ENCODE data around the gene TIMP1. TPM values are rescaled to one million over a fixed set of nuclear protein-coding genes. Genes with fewer than 3 reads are reported as not detected.
"Not testable (repeated sequence)": the region's sequence is repeated elsewhere in the genome, so short reads cannot be mapped to it uniquely, and the experiment has no call there.

The TIMP1 gene
- total RNA-seq, 4 donors from 2014 or later = 77.4 to 204 (median 156) TPM

- WGBS, 2 donors (ENCODE audit: low coverage in 1 of 2) = 80% methylated on average over 2 of the region's 5 CpGs; no CpG with 5 or more reads in 1 of the 2 donors
- no peak for ATAC-seq
- peaks cover 0 to 7% of the 10 kb centered on the region in 2 donors for H3K36me3 ChIP-seq
- no peaks in the 10 kb centered on the region for H3K4me1 ChIP-seq
- H3K9me3 ChIP-seq = no peaks in the 10 kb centered on the region
- H3K27me3 ChIP-seq = no peaks in the 10 kb centered on the region
- no peak for TF ChIP-seq POLR2AphosphoS5 (IDR thresholded peaks at IDR 0.05)
- no peak for TF ChIP-seq POLR2A (IDR thresholded peaks at IDR 0.05)
- TF ChIP-seq CTCF (IDR thresholded peaks at IDR 0.05) = no peak
- TF ChIP-seq EP300 (IDR thresholded peaks at IDR 0.05) = no peak
- no peak overlapping the region for H3K27ac ChIP-seq
- no peak overlapping the region for H3K4me3 ChIP-seq
Observed at GRCh38 chrX:47590984-47591383, 8.7 kb downstream of the TIMP1 start.

GRCh38 chrX:47593522-47593921 lies 11.3 kb downstream of the TIMP1 start:
- TF ChIP-seq CTCF (IDR thresholded peaks at IDR 0.05) (no peak), POLR2AphosphoS5 (IDR thresholded peaks at IDR 0.05) (no peak), POLR2A (IDR thresholded peaks at IDR 0.05) (no peak)
- Histone ChIP-seq H3K27me3 (no peaks in the 10 kb centered on the region), H3K4me1 (no peaks in the 10 kb centered on the region), H3K4me3 (no peak overlapping the region), H3K36me3 (no peaks in the 10 kb centered on the region), H3K9me3 (no peaks in the 10 kb centered on the region), H3K27ac (no peak overlapping the region)
- ATAC-seq = no peak
- 55 to 78% methylated on average over 4 of the region's 4 CpGs for WGBS, 2 donors (ENCODE audit: low coverage in 1 of 2)

- no peak for ATAC-seq
Observed at GRCh38 chrX:47595716-47596251, 13.5 kb downstream of the TIMP1 start.

GRCh38 chrX:47596256-47596655 lies 14.0 kb downstream of the TIMP1 start:
- Histone ChIP-seq H3K9me3 (no peaks in the 10 kb centered on the region), H3K36me3 (no peaks in the 10 kb centered on the region), H3K27me3 (no peaks in the 10 kb centered on the region), H3K4me1 (no peaks in the 10 kb centered on the region), H3K4me3 (no peak overlapping the region), H3K27ac (no peak overlapping the region)
- 63 to 65% methylated on average over 2 of the region's 2 CpGs for WGBS, 2 donors (ENCODE audit: low coverage in 1 of 2)
- no peak for ATAC-seq
- TF ChIP-seq EP300 (IDR thresholded peaks at IDR 0.05) = no peak
- no peak for TF ChIP-seq POLR2AphosphoS5 (IDR thresholded peaks at IDR 0.05)
- no peak for TF ChIP-seq POLR2A (IDR thresholded peaks at IDR 0.05)
- no peak for TF ChIP-seq CTCF (IDR thresholded peaks at IDR 0.05)

More at GRCh38 chrX:47595716-47596251, 13.5 kb downstream of the TIMP1 start:
- no peak for TF ChIP-seq CTCF (IDR thresholded peaks at IDR 0.05)
- no peak for TF ChIP-seq POLR2A (IDR thresholded peaks at IDR 0.05)
- TF ChIP-seq EP300 (IDR thresholded peaks at IDR 0.05) = no peak
- TF ChIP-seq POLR2AphosphoS5 (IDR thresholded peaks at IDR 0.05) = no peak
- Histone ChIP-seq H3K9me3 (no peaks in the 10 kb centered on the region), H3K4me1 (no peaks in the 10 kb centered on the region), H3K27ac (no peak overlapping the region), H3K36me3 (no peaks in the 10 kb centered on the region), H3K27me3 (no peaks in the 10 kb centered on the region), H3K4me3 (no peak overlapping the region)
- WGBS, 2 donors (ENCODE audit: low coverage in 1 of 2) = 69% methylated on average over 1 of the region's 1 CpG; no CpG with 5 or more reads in 1 of the 2 donors

GRCh38 chrX:47597222-47597621 lies 15.0 kb downstream of the TIMP1 start:
- Histone ChIP-seq H3K9me3 (no peaks in the 10 kb centered on the region), H3K27me3 (no peaks in the 10 kb centered on the region), H3K4me3 (no peak overlapping the region), H3K36me3 (no peaks in the 10 kb centered on the region), H3K4me1 (no peaks in the 10 kb centered on the region), H3K27ac (no peak overlapping the region)
- WGBS, 2 donors (ENCODE audit: low coverage in 1 of 2) = 100% methylated on average over 1 of the region's 3 CpGs; no CpG with 5 or more reads in 1 of the 2 donors
- TF ChIP-seq CTCF (IDR thresholded peaks at IDR 0.05) (no peak), POLR2AphosphoS5 (IDR thresholded peaks at IDR 0.05) (no peak), POLR2A (IDR thresholded peaks at IDR 0.05) (no peak)
- ATAC-seq = no peak

- H3K9me3 ChIP-seq, ATAC-seq, H3K27ac ChIP-seq, H3K36me3 ChIP-seq, H3K4me3 ChIP-seq, H3K27me3 ChIP-seq, H3K4me1 ChIP-seq: not testable (repeated sequence)
- WGBS, 2 donors (ENCODE audit: low coverage in 1 of 2) = 91 to 94% methylated on average over 4 of the region's 4 CpGs
Observed at GRCh38 chrX:47603125-47603524, 20.9 kb downstream of the TIMP1 start.

All from gastroesophageal sphincter (tissue), 4 donors.